DND-41 (cell line): ENCODE measurements around the gene RASSF7.

Experiments
- ATAC-seq: fragments of 200-7000 bp; cut with Tn5 transposase; 3 replicates; pipeline ENCODE4 v1.9.1; 2021; ENCODE audit warnings: low read depth; ENCODE audit not compliant: insufficient read depth
- DNase-seq: peaks from one replicate; pipeline ENCODE4 v3.0.0-alpha.2; 2020
- H2AFZ ChIP-seq: 2 replicates; pipeline ENCODE4 v1.6.0; 2012; ENCODE audit warnings: low read depth, low read length
- H3K27ac ChIP-seq: 2 replicates; pipeline ENCODE4 v1.5.1; 2012; ENCODE audit warnings: low read length, inconsistent platforms
- H3K27me3 ChIP-seq: fragments of 200-600 bp; sonication (generic); 2 replicates; pipeline ENCODE4 v1.6.0; 2012; ENCODE audit warnings: low read length, mild to moderate bottlenecking, inconsistent platforms; ENCODE audit not compliant: insufficient read depth, poor library complexity
- H3K36me3 ChIP-seq: 2 replicates; pipeline ENCODE4 v1.5.1; 2012; ENCODE audit warnings: low read length, inconsistent platforms; ENCODE audit not compliant: insufficient read depth
- H3K4me1 ChIP-seq: 2 replicates; pipeline ENCODE4 v1.5.1; 2012; ENCODE audit warnings: mild to moderate bottlenecking, low read length; ENCODE audit not compliant: insufficient read depth
- H3K4me2 ChIP-seq: 2 replicates; pipeline ENCODE4 v1.6.0; 2012; ENCODE audit warnings: mild to moderate bottlenecking, moderate library complexity, low read length, inconsistent platforms; ENCODE audit not compliant: insufficient read depth
- H3K4me3 ChIP-seq, 2 experiments: fragments of 200-600 bp in 1 of 2; shearing (Covaris generic) in 1 of 2; 2 replicates each; pipeline ENCODE4 v1.5.1; 2012 to 2016; ENCODE audit warnings: inconsistent platforms in 2 of 2, low read length in 2 of 2, mild to moderate bottlenecking in 2 of 2, low read depth in 1 of 2, moderate library complexity in 1 of 2
- H3K79me2 ChIP-seq: 2 replicates; pipeline ENCODE4 v1.6.0; 2012; ENCODE audit warnings: low read length, inconsistent platforms; ENCODE audit not compliant: insufficient read depth
- H3K9ac ChIP-seq: 2 replicates; pipeline ENCODE4 v1.6.0; 2012; ENCODE audit warnings: low read depth, mild to moderate bottlenecking, inconsistent platforms, low read length, moderate library complexity
- H3K9me3 ChIP-seq: 2 replicates; pipeline ENCODE4 v1.5.1; 2012; ENCODE audit warnings: low read length, moderate library complexity, mild to moderate bottlenecking, inconsistent platforms; ENCODE audit not compliant: insufficient read depth, severe bottlenecking
- H4K20me1 ChIP-seq: 2 replicates; pipeline ENCODE4 v1.6.0; 2012; ENCODE audit warnings: low read length; ENCODE audit not compliant: insufficient read depth
- EZH2 ChIP-seq: IDR thresholded peaks from 3 replicates; pipeline ENCODE4 v1.6.1; 2012; ENCODE audit warnings: borderline replicate concordance, low read depth, mild to moderate bottlenecking, moderate library complexity, low read length, inconsistent platforms; ENCODE audit not compliant: severe bottlenecking
- TF ChIP-seq, protein P1 (sequence below): IDR thresholded peaks from 2 replicates; pipeline ENCODE4 v1.5.1; 2012; ENCODE audit warnings: borderline replicate concordance, low read length, moderate library complexity, mild to moderate bottlenecking; ENCODE audit not compliant: poor library complexity, severe bottlenecking; ENCODE audit errors: extremely low read depth

Gene RASSF7

DNA sequence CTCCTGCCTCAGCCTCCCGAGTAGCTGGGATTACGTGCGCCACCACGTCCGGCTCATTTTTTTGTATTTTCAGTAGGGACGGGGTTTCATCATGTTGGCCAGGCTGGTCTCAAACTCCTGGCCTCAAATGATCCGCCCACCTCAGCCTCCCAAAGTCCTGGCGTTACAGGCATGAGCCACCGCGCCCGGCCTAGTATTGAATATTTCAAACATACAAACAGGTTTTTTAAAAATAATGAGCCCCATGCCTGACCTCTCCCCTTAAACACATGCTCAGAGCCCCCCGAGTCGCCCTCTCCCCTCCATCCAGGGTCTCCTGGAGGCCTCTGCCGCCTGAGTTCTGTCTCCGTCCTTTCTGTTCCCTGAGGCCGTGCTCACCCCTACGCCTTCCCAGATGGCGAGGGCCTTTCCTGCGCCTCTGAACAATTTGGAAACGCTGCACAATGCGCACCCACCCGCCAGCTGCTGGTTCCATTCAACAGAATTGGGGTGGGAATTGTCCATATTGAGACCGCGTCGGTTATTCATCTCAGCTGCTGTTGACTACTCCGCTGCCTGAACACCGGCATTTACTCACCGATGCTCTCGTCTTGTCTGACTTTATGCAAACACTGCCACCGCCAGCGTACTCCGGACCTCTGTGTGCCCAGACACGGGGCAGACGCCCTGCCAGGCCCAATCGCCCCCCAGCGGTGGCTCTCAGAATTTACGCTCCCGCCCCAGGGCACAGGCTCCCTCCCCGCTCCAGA, 40.2 kb upstream of the RASSF7 start:
- no peak overlapping the region for H3K4me3 ChIP-seq
- H3K9ac ChIP-seq = no peak overlapping the region
- H3K27me3 ChIP-seq = no peaks in the 10 kb centered on the region
- H3K27ac ChIP-seq = no peak overlapping the region
- no peak overlapping the region for H2AFZ ChIP-seq
- DNase-seq (no peak), ATAC-seq (no peak)
- no peaks in the 10 kb centered on the region for H4K20me1 ChIP-seq
- no peak for TF ChIP-seq EZH2
- no peaks in the 10 kb centered on the region for H3K36me3 ChIP-seq
- no peak overlapping the region for H3K4me2 ChIP-seq
- peaks cover 5% of the 10 kb centered on the region for H3K9me3 ChIP-seq
- no peaks in the 10 kb centered on the region for H3K4me1 ChIP-seq
- no peaks in the 10 kb centered on the region for H3K79me2 ChIP-seq

DNA sequence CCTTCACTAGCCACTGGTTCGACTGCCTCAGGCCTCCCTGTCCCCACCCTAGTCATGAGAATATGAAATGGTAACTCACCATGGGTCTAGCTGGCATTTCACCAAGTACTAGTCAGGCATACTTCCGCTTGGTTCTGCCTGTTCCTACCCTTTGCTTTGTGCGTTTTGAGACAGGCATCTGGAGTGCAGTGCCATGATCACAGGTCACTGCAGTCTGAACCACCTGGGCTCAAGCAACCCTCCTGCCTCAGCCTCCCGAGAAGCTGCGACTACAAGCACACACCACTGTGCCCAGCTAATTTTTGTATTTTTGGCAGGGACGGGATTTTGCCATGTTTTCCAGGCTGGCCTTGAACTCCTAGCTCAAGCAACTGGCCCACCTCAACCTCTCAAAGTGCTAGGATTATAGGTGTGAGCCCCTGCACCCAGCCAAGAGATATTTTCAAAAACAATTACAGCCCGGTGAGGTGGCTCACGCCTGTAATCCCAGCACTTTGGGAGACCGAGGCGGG, 39.5 kb upstream of the RASSF7 start:
- DNase-seq = no peak

DNA sequence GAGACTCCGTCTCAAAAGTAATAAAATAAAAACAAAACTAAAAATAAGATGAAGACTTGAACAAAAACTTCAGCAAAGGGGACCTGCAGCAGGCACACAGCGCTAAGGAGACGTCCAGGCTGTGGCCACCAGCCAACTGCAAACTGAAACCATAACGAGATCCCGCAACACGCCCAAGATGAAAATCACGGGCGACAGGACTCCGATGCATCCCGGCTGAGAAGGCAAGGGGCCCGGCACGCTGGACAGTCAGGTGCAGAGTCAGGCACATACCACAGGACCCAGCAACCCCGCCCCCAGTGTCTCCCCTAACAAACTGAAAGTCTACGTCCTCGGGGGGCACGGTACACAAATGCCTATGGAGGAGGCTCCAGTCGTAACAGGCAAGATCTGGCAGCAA, 34.6 kb upstream of the RASSF7 start:
- H3K9ac ChIP-seq = no peak overlapping the region
- DNase-seq (no peak), ATAC-seq (no peak)
- no peaks in the 10 kb centered on the region for H3K4me1 ChIP-seq
- H3K27me3 ChIP-seq = no peaks in the 10 kb centered on the region
- H3K9me3 ChIP-seq = no peaks in the 10 kb centered on the region
- peaks cover 2% of the 10 kb centered on the region for H3K36me3 ChIP-seq
- H2AFZ ChIP-seq = no peak overlapping the region
- H3K4me2 ChIP-seq = no peak overlapping the region
- peaks cover 2% of the 10 kb centered on the region for H4K20me1 ChIP-seq
- no peaks in the 10 kb centered on the region for H3K79me2 ChIP-seq
- TF ChIP-seq EZH2 = no peak
- TF ChIP-seq, protein P1, sequence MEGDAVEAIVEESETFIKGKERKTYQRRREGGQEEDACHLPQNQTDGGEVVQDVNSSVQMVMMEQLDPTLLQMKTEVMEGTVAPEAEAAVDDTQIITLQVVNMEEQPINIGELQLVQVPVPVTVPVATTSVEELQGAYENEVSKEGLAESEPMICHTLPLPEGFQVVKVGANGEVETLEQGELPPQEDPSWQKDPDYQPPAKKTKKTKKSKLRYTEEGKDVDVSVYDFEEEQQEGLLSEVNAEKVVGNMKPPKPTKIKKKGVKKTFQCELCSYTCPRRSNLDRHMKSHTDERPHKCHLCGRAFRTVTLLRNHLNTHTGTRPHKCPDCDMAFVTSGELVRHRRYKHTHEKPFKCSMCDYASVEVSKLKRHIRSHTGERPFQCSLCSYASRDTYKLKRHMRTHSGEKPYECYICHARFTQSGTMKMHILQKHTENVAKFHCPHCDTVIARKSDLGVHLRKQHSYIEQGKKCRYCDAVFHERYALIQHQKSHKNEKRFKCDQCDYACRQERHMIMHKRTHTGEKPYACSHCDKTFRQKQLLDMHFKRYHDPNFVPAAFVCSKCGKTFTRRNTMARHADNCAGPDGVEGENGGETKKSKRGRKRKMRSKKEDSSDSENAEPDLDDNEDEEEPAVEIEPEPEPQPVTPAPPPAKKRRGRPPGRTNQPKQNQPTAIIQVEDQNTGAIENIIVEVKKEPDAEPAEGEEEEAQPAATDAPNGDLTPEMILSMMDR = no peak
- H3K27ac ChIP-seq = no peak overlapping the region
- H3K4me3 ChIP-seq = no peak overlapping the region

More for the DNA sequence above, 39.5 kb upstream of the RASSF7 start:
- Histone ChIP-seq H3K4me1 (no peaks in the 10 kb centered on the region), H3K27ac (no peak overlapping the region), H3K4me2 (no peak overlapping the region), H3K4me3 (no peak overlapping the region), H3K9me3 (peaks cover 3% of the 10 kb centered on the region), H4K20me1 (no peaks in the 10 kb centered on the region), H3K36me3 (no peaks in the 10 kb centered on the region), H3K9ac (no peak overlapping the region), H3K79me2 (no peaks in the 10 kb centered on the region), H3K27me3 (no peaks in the 10 kb centered on the region), H2AFZ (no peak overlapping the region)
- no peak for ATAC-seq
- TF ChIP-seq, protein P1 = no peak
- TF ChIP-seq EZH2 = no peak

DNA sequence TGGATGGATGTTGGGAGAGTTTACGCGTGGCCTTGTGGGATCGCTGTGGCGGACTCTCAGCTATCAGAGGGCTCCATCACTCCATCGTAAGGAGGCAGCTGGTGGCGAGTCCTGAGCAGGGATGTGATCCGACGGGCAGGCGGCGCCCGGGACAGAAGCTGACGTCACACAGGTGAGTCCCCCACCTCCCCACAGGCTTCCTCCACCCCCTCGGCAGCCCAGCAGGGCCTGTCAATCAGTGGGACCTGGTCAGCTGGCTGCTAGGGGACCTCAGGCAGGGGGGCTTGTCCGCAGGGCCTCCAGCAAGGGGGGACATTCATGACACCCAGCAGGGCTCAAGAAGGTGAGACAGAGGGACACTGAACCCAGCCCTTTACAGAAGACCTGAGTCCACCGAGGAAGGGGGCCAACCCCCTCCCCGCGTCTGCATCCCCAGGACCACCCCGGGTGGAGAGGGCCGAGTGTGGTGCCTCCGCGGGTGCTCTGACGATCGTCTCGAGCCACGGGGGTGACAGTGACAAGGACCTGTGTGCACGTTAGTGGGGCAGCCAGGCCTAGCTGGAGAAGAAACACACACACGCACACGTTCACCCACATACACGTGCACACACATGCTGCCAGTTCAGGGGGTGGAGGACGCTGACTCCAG, 32.5 kb upstream of the RASSF7 start:
- DNase-seq (no peak), ATAC-seq (no peak)
- Histone ChIP-seq H3K9ac (no peak overlapping the region), H3K9me3 (no peaks in the 10 kb centered on the region), H4K20me1 (peaks cover 20% of the 10 kb centered on the region), H3K36me3 (peaks cover 23% of the 10 kb centered on the region), H3K79me2 (peaks cover under 1% of the 10 kb centered on the region; the same call in 1 of the 2 replicates), H3K4me1 (0 out of 2 replicates have a peak, but pooled peaks cover 3% of the 10 kb centered on the region), H2AFZ (no peak overlapping the region), H3K4me2 (no peak overlapping the region), H3K4me3 (no peak overlapping the region), H3K27ac (no peak overlapping the region), H3K27me3 (no peaks in the 10 kb centered on the region)
- TF ChIP-seq EZH2 = no peak
- TF ChIP-seq, protein P1 = no peak
